Heart left ventricle (tissue), 13 donors: ENCODE measurements around the gene NALCN.

Source experiments
- CTCF ChIP-seq, 12 donors: fragments of 200-600 bp; sonication (generic) in 4 of 12; IDR thresholded peaks; one replicate each; pipeline versions ENCODE4 v1.5.0 to v1.8.0; 2018 to 2022; ENCODE audit warnings: antibody characterized with exemption in 12 of 12, mild to moderate bottlenecking in 5 of 12
- POLR2A ChIP-seq, 2 donors: fragments of 450-650 bp; IDR thresholded peaks; one replicate each; pipeline ENCODE4 v1.6.1; 2017; ENCODE audit warnings: antibody characterized with exemption in 2 of 2, mild to moderate bottlenecking in 2 of 2, moderate library complexity in 2 of 2
- donor health status: ischemic (EF 13 %, LVEDD 7.1; RV severe dilation, severe dysfunction).
- donor health status: DM: no; HTN: yes; CAD: no.
- donor health status: DM: no; HTN: no; CAD: no.
- donor health status: ischemic (EF 25% LVEDD 6.9; RV normal size, moderate dysfunction).
- donor health status: ischemic (EF 25% LVEDD 5.7; RV mildly dilated, moderate dysfunction).
- donor health status: ischemic (EF 35%, LVEDD 5.7; RV mildly dilated, moderate dysfunction).
- donor health status: nonischemic (EF 11% LVEDD 7.7; RV severe dilation, severe dysfunction).
- donor health status: DM: yes; HTN: yes; CAD: no.
- donor health status: PGD.
- donor health status: ischemic (EF 29% LVEDD 5.4; RV normal size, mild dysfunction).
- donor health status: nonischemic (EF 23%, LVEDD 6.1; RV moderate dilation, normal function).

DNA sequence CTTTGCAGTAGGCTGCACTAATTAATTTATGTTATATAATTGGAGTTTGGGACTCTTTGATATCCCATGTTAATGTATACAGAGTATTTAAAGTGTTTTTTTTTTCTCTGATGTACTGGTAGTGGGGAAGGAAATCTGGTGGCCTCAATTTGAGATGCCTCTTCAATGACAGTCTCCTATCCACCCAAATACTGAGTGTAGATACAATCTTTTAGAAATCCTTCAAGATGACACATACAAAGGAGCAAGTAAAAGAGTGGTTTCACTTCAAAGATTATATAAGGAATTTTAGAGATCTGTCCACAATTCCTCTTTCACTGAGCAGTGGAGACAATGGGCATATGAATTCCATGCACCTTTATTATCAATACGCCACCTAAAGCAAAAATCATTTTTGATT, 15.1 kb downstream of the NALCN start:
- TF ChIP-seq POLR2A (IDR thresholded peaks at IDR 0.05) (no peak), CTCF (IDR thresholded peaks at IDR 0.05) (no peak)
